HG02840 (cell line): ENCODE data around the gene RAB8A.

ENCODE experiments used
- ATAC-seq: cut with Tn5 transposase; IDR thresholded peaks from one replicate; pipeline ENCODE4 v1.9.1; 2021; ENCODE audit warnings: mild to moderate bottlenecking, moderate library complexity, moderate number of reproducible peaks; ENCODE audit not compliant: unreplicated experiment, low FRiP score

Gene RAB8A

DNA sequence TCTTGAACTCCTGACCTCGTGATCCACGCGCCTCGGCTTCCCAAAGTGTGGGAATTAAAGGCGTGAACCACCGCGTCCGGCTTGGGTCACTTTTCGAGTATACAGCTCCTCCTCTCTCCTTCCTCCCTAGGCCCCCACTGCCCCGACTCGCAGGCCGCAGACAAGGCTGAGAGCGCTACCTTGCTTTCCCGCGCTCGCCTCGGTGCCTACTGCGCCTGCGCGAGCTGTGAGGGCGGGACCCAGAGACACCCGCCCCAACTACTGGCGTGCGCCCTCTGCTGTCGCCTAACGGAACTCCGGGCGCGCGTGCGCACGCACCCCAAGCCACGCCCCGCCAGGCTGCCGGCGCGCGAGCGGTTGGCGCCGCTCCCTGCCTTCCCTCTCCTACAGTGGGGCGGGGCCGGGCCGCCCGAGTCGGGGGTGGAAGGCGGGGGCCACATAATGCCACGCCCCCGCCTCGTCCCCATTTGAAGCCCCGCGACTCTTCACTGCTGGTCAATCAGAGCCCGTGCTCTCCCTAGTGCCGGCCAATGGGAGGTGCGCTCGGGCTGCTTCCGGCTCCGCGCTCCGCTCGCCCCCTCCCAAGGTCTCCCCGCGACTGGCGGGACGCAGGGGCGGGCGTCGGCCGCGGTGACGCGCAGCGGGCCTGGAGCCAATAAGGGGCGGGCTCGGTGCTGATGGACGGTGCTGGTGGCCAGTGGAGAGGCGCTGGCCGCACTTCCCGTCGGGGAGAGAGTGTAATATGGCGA is at the start of gene RAB8A:
Gene RAB8A (plus strand): TSS at position 730 of the 749 bp plus-strand sequence. CDS start 13 bp downstream, at position 743.
- ATAC-seq, result peak; percentile 84

DNA sequence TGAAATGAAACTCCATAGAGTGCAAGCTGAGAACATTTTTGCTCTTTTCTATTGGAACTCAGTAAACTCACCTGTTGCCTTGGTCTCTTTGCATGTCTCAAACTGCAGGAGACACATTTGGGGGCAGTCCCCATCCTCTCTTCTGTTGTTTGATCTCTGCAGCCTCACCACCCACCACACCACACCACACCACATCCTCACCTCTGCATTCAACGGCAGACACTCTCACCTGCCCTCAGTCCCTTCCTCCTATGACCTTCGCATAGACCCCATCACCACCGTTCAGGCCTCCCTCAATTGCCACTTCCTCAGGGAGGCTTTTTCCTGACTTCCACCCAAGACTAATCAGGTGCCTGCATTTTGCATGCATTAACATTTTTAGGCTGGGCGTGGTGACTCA is 49.7 kb upstream of the RAB8A start:
- no peak for ATAC-seq

DNA sequence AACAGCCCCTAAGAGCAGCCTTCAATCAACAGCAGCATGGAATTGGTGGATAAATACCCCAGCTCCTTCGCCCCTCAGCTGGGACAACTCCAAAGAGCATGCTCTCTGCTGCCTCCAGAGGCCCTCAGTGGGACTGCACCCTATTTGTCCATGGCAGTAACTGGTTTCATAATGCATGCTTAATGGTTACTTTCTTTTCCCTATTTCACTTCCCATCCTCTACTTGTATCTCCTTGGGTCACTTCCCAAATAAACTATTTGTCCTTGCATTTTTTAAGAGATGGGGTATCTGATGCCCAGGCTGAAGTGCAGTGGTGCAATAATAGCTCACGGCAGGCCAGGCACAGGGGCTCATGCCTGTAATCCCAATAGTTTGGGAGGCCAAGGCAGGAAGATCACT is 48.9 kb upstream of the RAB8A start:
- ATAC-seq, result no peak

DNA sequence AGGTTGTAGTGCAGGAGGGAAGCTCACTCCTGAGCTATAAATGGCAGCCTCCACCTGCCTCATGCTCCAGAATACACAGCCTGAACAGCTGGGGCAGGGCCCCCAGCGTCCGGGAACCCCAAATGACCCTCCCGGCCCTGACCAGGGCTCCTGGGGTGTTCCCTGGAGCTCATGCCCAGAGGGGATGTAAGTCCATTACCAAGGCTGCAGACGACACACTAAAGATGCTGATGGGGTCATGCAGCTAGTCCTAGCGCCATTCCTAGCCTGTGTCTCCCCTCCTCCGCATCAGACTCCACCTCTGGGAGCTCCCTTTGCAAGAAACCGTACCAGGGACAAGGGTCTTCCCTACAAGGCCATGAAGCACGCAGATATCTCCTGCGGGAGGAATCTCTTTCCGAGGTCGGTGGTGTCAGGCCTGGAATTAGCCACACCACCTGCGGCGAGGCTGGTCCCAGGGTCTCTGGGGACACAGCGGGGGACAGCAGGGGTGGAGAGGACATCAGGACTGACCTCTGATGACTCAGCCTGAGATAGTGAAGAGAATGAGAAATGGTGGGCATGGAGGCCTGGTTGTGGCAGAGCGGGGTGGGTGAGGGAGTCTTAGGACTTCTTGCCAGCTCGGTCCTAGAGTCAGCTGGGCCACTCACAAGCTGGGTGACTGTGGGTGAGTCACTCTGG is 47.3 kb upstream of the RAB8A start:
- no peak for ATAC-seq

DNA sequence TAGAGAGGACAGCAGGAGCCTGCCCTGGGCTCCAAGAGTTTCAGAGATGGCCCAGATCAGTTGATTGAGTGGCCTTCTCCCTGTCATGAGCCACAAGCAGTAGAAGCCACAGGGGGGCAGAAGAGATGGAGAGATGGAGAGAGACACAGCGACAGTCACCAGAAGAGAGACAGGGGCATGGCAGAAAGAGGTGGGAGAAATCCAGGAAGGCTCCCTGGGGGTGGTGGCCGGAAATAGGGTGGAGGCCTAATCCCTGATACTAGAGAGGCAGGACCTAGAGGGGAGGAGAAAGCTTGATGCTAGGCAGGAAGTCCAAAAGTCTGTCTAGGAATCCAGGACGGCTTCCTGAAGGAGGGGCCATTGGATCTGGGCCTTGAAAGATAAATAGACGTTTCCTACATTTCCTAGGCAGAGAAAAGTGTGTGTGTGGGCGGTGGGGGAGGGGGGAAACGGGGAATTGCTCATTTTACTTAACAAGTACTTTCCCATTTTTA is 45.0 kb upstream of the RAB8A start:
- ATAC-seq, result no peak

DNA sequence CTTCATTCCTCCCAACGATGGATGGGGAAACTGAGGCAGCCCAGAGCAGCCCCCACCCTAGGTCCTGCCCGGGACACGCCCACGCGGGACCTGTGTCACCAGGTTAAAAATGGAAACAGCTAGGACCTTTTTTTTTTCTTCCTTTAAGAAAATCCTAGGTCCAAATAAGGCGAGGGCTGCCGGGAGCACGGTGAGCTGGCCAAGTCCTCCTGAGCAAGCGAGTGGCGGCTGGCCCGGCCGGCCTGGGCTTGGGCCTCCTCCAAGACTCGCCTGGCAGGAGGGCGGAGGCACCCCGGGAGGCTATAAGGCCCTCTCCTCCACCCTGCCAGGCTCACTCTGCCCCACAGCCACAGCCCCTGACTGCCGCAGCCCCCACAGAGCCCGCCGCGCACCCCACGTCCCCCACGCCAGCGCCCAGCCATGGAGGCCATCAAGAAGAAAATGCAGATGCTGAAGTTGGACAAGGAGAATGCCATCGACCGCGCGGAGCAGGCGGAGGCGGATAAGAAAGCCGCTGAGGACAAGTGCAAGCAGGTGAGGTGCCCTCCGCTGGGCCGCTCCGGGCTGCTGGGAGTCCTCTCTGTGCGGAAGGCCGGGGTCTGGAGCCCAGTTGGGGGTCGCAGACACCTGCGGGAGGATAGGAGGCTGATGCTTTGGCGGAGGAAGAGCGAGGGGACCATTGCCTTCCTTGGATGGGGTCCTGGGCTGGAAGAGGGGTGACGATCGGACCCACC is 44.3 kb upstream of the RAB8A start:
- no peak for ATAC-seq

DNA sequence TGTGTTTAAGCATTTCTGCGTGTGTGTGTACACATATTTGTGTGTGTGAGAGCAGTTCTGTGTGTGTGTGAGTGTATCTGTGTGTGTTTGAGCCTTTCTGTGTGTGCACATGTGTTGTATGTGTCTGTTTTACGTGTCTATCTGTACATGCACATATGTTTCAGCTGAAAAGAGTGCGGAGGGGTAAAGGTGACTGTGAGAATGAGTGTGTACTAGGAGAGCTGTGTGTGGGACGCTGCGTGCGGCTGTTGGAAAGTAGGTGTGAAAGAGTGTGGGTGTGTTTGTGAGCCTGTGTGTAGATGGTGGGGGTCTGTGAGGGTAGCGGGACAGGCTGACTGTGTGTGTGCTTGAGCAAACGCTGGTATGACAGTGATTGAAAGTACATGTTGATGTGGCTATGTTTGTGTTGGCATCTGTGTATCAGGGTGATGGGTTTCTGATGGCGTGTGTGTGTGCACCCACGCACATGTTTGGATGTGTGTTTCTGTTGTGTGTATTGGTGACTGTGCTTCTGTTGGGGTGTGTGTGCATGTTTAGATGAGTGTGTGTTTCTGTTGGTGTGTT is 42.9 kb upstream of the RAB8A start:
- ATAC-seq, result no peak

DNA sequence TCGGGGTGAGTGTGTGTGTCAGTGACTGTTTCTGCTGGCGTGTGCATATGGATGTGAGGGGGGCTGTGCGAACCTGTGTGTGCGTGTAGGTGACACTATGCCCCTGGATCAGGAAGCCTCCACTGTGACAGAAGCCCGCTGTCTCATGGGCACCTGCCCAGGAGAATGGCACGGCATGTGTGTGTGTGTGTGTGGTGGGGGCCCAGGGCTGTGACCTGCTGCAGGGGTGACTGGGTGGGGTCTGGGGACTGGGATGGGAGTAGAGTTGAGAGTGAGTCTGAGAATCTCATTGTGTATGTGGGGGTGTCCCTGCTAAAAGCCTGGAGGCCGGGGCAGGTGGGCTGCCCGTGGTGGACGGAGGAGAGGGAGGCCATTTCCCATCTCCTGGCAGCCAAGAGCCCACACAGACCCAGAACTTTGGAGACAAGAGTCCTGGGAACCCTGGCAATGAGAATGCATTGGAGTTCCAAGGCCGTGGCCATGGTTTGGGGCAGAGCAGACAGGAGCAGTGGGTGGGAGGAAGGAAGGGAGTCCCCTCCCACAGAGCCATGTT is 41.8 kb upstream of the RAB8A start:
- no peak for ATAC-seq

DNA sequence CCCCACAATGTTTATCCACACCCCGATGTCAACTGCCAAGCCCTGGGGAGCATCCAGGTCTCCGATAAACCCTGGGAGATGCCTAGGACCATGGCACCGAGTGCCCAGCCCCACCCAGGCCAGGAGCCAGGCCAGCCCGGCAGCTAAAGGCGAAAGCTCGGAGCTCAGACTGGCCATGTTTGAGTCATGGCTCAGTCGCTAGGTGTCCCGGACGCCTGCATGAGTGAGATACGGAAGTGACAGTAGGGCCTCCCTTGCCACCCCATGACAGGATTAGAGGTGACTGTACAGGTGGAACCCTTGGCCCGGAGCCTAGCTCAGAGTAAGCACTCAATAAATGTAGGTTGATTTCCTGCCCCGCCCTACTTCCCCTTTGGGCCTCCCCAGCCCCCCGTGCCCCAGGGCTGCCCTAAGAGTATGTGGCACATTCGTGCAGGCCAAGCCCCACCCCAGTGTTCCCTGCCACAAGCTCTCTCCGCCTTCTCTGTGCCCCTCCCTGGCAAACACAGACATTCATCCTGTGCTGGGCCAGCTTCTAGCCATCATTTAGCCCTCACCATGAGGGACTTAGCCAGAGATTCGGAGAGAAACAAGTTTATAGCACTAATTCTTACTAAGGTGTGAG is 41.2 kb upstream of the RAB8A start:
- no peak for ATAC-seq

DNA sequence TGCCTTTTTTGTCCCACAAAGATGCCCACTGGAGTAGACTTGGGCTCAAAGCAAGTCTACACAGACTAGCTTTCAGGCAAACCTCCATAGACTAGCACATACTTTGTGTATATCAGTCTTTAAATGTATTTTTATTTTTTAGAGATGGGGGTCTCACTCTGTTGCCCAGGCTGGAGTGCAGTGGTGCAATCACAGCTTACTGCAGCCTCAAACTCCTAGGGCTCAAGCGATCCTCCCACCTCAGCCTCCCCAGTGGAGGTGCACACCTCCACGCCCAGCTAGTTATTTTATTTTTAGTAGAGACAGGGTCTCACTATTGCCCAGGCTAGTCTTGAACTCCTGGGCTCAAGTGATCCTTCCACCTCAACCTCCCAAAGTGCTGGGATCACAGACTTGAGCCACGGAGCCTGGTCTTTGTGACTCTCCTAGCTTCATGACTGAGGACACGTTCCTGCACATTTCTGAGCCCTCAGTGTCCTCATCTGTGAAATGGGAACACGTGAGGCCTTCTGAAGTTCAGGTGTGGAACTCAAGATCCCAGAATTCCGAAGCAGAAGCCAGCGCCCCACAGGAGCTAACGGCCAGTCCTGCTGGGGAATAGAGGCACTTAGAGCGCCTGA is 40.5 kb upstream of the RAB8A start:
- ATAC-seq, result no peak

DNA sequence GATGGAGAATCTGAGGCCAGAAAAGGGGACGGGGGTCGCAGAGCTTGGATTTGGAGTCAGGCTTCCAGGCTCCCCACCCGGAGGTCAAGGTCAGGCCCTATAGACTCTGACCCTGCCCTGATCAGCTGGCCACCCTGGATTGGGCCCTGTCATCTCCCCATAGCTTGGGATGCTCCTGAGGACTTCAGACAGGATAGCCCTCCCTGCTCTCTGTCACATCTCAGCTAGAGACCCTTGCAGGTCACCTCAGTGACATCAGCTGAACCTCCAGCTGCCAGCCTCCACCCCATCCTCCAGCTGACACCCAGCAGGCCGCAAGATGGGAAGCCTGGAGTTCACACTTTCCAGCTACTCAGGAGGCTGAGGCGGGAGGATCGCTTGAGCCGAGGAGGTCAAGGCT is 38.2 kb upstream of the RAB8A start:
- no peak for ATAC-seq

DNA sequence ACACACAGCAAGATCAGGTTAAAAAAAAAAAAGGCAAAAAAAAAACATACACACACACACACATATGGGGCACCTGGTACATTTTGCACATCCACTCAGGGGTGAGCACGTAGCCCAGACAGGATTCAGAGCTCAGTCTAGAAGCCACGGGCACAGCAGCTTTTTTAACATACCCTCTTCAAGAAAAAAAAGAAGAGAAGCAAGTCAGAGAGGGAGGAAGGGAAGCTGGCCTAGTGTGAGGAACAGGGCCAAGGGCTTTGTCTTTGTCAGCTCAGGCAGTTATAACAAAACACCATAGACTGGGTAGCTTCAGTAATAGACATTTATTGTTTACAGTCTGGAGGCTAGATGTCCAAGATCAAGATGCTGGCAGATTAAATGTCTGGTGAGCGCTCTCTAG is 37.7 kb upstream of the RAB8A start:
- no peak for ATAC-seq

DNA sequence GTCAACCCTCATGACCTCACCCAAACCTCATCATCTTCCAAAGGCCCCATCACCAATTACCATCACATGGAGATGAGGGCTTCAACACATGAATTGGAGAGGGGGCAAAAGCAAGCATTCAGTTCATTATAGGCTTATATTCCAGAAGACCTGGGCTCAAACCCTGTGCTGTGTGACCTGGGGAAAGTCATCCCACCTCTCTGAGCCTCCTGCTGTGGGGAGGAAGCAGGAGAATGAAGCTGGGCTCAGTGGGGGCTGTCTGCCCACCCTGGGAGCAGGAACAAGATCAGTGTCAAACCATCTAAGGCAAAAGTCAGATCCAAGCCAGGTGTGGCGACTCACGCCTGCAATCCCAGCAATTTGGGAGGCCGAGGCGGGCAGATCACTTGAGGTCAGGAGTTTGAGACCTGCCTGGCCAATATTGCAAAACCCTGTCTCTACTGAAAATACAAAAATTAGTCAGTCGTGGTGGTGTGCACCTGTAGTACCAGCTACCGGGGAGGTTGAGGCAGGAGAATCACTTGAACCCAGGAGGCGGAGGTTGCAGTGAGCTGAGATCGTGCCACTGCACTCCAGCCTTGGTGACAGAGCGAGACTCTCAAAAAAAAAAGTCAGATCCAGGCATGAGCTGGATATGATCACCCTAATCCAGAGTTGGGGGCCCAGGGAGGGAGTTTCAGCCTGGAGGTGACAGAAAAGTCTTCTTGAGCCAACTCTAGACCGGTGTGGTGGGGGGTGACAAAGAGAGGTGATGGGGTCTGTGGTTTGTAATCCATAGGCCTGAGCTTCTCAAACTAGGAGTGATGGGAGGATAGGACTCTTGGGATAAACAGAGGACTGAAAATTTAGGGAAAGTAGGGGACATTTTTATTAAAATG is 37.0 kb upstream of the RAB8A start:
- ATAC-seq, result no peak

DNA sequence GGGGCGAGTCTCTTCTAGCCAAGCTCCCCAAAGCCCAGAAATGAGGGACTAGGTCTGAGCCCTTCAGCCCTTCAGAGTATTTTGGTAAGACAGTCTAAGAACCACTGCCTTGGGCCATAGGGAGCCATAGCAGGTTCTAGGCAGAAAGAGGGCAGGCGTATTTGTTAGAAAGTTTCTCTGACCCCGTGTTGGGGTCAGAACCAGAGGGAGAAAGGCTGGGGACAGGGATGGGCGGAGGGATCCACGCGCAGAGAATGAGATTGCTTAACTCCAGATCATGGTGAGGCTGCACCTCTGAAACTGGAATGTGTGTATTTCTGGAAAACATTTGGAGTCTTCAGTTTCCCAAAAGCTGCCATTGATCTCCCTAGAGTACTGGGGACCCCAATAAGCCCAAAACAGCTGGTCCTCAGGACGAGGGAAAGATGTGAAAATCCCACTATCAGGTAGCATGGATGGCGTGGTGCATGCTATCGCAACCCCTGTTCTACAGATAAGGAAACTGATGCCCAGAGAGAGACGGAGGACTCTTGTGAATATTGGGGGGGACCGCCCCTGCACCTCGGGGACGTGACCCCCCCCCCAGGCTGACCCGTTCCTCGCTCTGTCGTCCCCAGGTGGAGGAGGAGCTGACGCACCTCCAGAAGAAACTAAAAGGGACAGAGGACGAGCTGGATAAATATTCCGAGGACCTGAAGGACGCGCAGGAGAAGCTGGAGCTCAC is 36.1 kb upstream of the RAB8A start:
- no peak for ATAC-seq

DNA sequence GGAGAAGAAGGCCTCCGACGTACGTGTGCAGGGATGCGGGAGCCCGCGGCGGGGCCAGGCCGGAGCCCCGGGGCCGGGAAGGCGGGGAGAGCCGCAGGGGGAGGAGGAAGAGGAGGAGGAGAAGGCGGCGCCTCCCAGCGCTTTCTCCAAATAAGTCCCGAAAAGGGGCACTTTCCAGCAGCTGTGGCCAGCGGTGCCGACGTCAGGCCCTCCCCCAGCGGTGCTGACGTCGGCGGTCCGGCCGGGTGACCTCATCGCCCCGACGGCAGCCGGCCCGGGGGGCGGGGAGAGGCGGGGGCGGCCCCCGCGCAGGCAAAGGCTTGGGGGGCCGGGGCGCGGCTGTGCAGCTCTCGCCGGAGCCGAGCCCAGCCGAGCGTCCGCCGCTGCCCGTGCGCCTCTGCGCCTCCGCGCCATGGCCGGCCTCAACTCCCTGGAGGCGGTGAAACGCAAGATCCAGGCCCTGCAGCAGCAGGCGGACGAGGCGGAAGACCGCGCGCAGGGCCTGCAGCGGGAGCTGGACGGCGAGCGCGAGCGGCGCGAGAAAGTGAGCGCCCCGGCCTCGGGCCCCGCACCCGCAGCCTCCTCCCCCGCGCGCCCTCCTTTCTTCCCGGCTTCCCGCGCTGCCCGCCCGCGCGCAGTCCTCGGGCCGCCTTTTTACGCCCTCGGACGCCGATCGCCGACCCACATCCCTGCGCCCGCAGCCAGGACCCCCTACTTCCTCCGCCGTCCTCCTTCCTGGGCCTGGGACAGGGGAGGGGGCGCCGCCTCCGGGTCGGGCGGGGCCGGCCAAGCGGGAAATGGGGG is 35.3 kb upstream of the RAB8A start, which contains the start of gene TPM4:
Gene TPM4 (plus strand): TSS at position 342 of the 804 bp plus-strand sequence. CDS start 71 bp downstream, at position 413.
- peak; percentile 59 for ATAC-seq

DNA sequence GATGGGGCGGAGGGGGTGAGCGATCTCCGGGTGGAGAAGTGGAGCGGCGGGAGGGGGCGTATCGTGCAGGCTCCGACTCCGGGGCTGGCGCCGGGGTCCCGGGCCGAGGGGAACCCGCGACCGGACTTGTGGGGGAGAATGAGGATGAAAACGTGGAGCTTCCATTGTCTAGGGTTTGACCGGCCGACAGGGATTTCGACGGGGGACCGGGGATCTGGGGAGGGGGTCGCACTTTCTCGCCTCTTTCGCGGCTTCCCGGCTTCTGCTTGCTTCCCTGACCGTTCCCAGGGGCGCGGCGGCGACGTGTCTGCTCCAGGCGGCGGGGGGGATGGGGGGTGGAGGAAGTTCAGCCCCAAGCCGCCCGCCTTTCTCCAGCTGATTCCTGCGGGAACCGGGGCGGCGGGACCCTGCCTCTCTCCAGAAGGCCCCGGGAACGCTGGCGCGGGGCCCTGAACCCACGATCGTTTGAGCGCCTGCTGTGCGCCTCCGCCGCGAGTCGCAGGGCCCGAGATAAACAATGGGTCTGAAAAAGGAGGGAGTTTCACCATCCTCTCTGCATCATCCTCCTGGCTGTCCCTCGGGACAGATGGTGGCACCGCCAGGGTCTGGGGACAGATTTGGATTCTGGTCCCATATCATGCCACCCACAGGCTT is 34.6 kb upstream of the RAB8A start:
- ATAC-seq, result no peak
